IMR-90 (cell line): Measurements from ENCODE around the gene MTCL1. TPM values are rescaled to one million over a fixed set of nuclear protein-coding genes. Genes with fewer than 3 reads are reported as not detected.

Source experiments
- ATAC-seq: fragments of 200-7000 bp; cut with Tn5 transposase; 2 replicates; pipeline ENCODE4 v1.9.1; 2020; ENCODE audit warnings: low read depth, mild to moderate bottlenecking, moderate library complexity
- BruUV-seq: library from RNA; stranded (reverse); fragments of 400-500 nt; replicated peaks from 2 replicates; lab custom pipeline; 2021; lab: Mats Ljungman, UMichigan
- CTCF ChIA-PET: fragments of 300-600 bp; formaldehyde crosslinking; extraction: SDS; loops from one replicate; lab custom pipeline; 2021; ENCODE audit warnings: antibody characterized with exemption; lab: Yijun Ruan, JAX
- POLR2A ChIA-PET: fragments of 300-600 bp; sonication (Branson Sonifier 250); formaldehyde crosslinking; loops from one replicate; lab custom pipeline; 2022; ENCODE audit warnings: antibody characterized with exemption; ENCODE audit not compliant: unreplicated experiment; lab: Charles Lee
- DNase-seq: peaks from one replicate; pipeline ENCODE4 v3.0.0; 2013
- H2AFZ ChIP-seq: replicated peaks from 2 replicates; pipeline ENCODE3; 2013; ENCODE audit warnings: low read length, mild to moderate bottlenecking; ENCODE audit not compliant: poor library complexity
- H2AK5ac ChIP-seq: 2 replicates; pipeline ENCODE4 v1.6.1; 2013; ENCODE audit warnings: low read depth, low read length, inconsistent platforms
- H2AK9ac ChIP-seq: replicated peaks from 2 replicates; pipeline ENCODE3; 2013; ENCODE audit warnings: mild to moderate bottlenecking, low read depth, low read length, moderate library complexity; ENCODE audit not compliant: poor library complexity
- H2BK120ac ChIP-seq: 2 replicates; pipeline ENCODE4 v1.6.1; 2013; ENCODE audit warnings: low read depth, low read length, inconsistent platforms
- H2BK15ac ChIP-seq: 3 replicates; pipeline ENCODE4 v1.6.1; 2013; ENCODE audit warnings: low read depth, low read length, inconsistent platforms
- H2BK20ac ChIP-seq: 2 replicates; pipeline ENCODE4 v1.6.1; 2013; ENCODE audit warnings: low read depth, mild to moderate bottlenecking, inconsistent platforms, low read length, moderate library complexity
- H2BK5ac ChIP-seq: 2 replicates; pipeline ENCODE4 v1.6.1; 2013; ENCODE audit warnings: mild to moderate bottlenecking, low read depth, low read length, inconsistent platforms; ENCODE audit not compliant: poor library complexity, severe bottlenecking
- H3K14ac ChIP-seq: replicated peaks from 2 replicates; pipeline ENCODE4 v1.6.1; 2013; ENCODE audit warnings: low read depth, low read length, inconsistent platforms
- H3K18ac ChIP-seq: 2 replicates; pipeline ENCODE4 v1.6.1; 2013; ENCODE audit warnings: low read depth, low read length, control low read depth
- H3K23ac ChIP-seq: 2 replicates; pipeline ENCODE4 v1.6.1; 2013; ENCODE audit warnings: low read depth, low read length, inconsistent platforms
- H3K27ac ChIP-seq: 2 replicates; pipeline ENCODE4 v1.5.1; 2013; ENCODE audit warnings: mild to moderate bottlenecking, control low read depth, low read length; ENCODE audit not compliant: insufficient read depth
- H3K27me3 ChIP-seq: 2 replicates; pipeline ENCODE4 v1.6.1; 2013; ENCODE audit warnings: low read length; ENCODE audit not compliant: control insufficient read depth, insufficient read depth
- H3K36me3 ChIP-seq: 2 replicates; pipeline ENCODE4 v1.6.1; 2013; ENCODE audit warnings: low read length, mixed read lengths; ENCODE audit not compliant: control insufficient read depth, insufficient read depth
- H3K4ac ChIP-seq: 2 replicates; pipeline ENCODE4 v1.6.1; 2013; ENCODE audit warnings: low read depth, low read length, inconsistent platforms
- H3K4me1 ChIP-seq: 2 replicates; pipeline ENCODE4 v1.6.1; 2013; ENCODE audit warnings: low read length, mixed read lengths; ENCODE audit not compliant: control insufficient read depth, insufficient read depth
- H3K4me2 ChIP-seq: 2 replicates; pipeline ENCODE4 v1.6.1; 2013; ENCODE audit warnings: low read depth, mild to moderate bottlenecking, control low read depth, low read length, moderate library complexity
- H3K4me3 ChIP-seq: 2 replicates; pipeline ENCODE4 v1.5.1; 2013; ENCODE audit warnings: low read depth, mild to moderate bottlenecking, control low read depth, low read length, moderate library complexity; ENCODE audit not compliant: insufficient read depth
- H3K56ac ChIP-seq: 2 replicates; pipeline ENCODE4 v1.6.1; 2013; ENCODE audit warnings: low read length, inconsistent platforms; ENCODE audit not compliant: insufficient read depth; ENCODE audit errors: extremely low read depth
- H3K79me1 ChIP-seq, 2 experiments: 2 replicates each; pipeline ENCODE4 v1.6.1; 2013; ENCODE audit warnings: low read length in 2 of 2, inconsistent platforms in 1 of 2, low read depth in 1 of 2
- H3K9ac ChIP-seq: 2 replicates; pipeline ENCODE4 v1.6.1; 2013; ENCODE audit warnings: low read depth, low read length, control low read depth
- H3K9me1 ChIP-seq: 2 replicates; pipeline ENCODE4 v1.6.1; 2013; ENCODE audit warnings: low read length, inconsistent platforms; ENCODE audit not compliant: insufficient read depth
- H3K9me3 ChIP-seq: 2 replicates; pipeline ENCODE4 v1.6.1; 2013; ENCODE audit warnings: low read length; ENCODE audit not compliant: control insufficient read depth, insufficient read depth
- H4K20me1 ChIP-seq: 2 replicates; pipeline ENCODE4 v1.6.1; 2013; ENCODE audit warnings: low read length, inconsistent platforms; ENCODE audit not compliant: insufficient read depth
- H4K5ac ChIP-seq: 2 replicates; pipeline ENCODE4 v1.6.1; 2013; ENCODE audit warnings: mild to moderate bottlenecking, low read depth, low read length, control low read depth
- H4K8ac ChIP-seq, 2 experiments: 2 replicates each; pipeline ENCODE4 v1.6.1; 2013; ENCODE audit warnings: low read depth in 2 of 2, low read length in 2 of 2, control low read depth in 1 of 2, inconsistent platforms in 1 of 2
- H4K91ac ChIP-seq: 2 replicates; pipeline ENCODE4 v1.6.1; 2013; ENCODE audit warnings: low read depth, low read length, inconsistent platforms; ENCODE audit not compliant: insufficient read depth
- POLR2A ChIP-seq: IDR thresholded peaks from 2 replicates; pipeline ENCODE4 v1.6.1; 2012; ENCODE audit warnings: mild to moderate bottlenecking, low read depth, low read length
- WGBS, 2 experiments: methylation state at CpG; one replicate each; pipeline versions ENCODE4 v1.1.5 to v1.1.7; 2013; ENCODE audit warnings: missing lambda C conversion rate in 2 of 2; ENCODE audit not compliant: insufficient read length in 1 of 2; ENCODE audit errors: extremely low coverage in 2 of 2; 5-methylcytosine and 5-hydroxymethylcytosine counted together
- dilution Hi-C: fragments of 300-500 bp; cut with HindIII; formaldehyde crosslinking; loops from one replicate; pipeline ENCODE4 v1.14.3; 2018; ENCODE audit warnings: low sequenced_read_pairs; ENCODE audit not compliant: unreplicated experiment
- in situ Hi-C: fragments of 300-500 bp; cut with MboI; formaldehyde crosslinking; loops from 3 replicates; pipeline ENCODE4 v1.14.3; 2019; ENCODE audit warnings: low sequenced_read_pairs, inconsistent platforms, mixed read lengths
- intact Hi-C: fragments of 100-400 bp; cut with micrococcal nuclease; formaldehyde crosslinking; loops from 2 replicates; pipeline ENCODE4 v1.10.0; 2022
- polyA plus RNA-seq, 3 experiments: library from polyadenylated mRNA; depleted of rRNA; stranded (reverse); fragments of >200 nt; gene quantifications; 2 replicates each; pipeline ENCODE4 v1.2.3, GENCODE V29; 2012; ENCODE audit warnings: low replicate concordance in 1 of 3
- total RNA-seq: library from RNA; depleted of rRNA; stranded (reverse); fragments of >200 nt; gene quantifications from 2 replicates; pipeline ENCODE4 v1.2.3, GENCODE V29; 2012

Gene MTCL1
- total and polyA plus RNA-seq, 2 of the 4 experiments (the other 2 are of a cell fraction), result 29.0 to 45.3 TPM

DNA sequence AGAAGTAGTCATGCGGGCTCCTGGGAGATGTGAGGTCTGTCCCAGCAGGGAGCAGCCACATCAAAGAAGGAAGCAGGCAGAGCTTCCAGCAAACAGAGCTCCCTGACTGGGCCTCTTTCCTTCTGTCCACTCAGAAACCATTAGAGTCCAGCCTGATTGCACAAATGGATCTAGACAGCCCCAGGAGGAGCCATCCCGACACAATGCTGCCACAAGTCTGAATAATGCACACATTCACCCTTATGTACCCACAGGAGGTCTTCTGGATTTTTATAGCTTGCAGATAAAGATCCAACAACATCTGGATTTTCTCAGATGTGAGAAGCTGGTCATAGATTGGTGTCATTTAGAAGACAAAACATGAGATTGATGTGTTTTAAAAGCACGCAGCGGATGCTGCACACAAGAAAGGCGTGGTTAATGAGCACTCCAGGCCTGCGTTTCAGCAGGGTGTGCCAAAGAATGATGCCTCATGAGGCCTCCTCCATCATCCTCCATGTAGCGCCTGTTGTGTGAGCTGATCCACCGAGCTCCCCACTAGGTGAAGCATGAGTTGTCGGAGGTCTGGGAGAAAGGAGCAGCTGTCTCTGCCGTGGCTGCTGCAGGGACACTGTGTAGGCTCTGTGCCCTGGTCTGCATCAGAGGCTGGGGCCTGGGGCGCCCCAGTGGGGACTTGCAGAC lies 60.6 kb downstream of the MTCL1 start:
- Histone ChIP-seq H3K14ac (no peak overlapping the region), H3K4me1 (peaks cover 13% of the 10 kb centered on the region), H2BK120ac (no peak overlapping the region), H3K23ac (no peak overlapping the region), H4K20me1 (no peaks in the 10 kb centered on the region; the same call in 1 of the 2 replicates), H2AFZ (peak overlapping the region; percentile 35), H3K79me1 (peaks cover 46 to 78% of the 10 kb centered on the region in 2 experiments), H3K4me2 (no peak overlapping the region), H3K9me1 (peaks cover 14% of the 10 kb centered on the region), H4K8ac (no peak overlapping the region; a peak in 1 of 4 replicates), H3K4me3 (no peak overlapping the region), H3K36me3 (peaks cover 31% of the 10 kb centered on the region), H2AK5ac (no peak overlapping the region), H3K9ac (no peak overlapping the region), H4K5ac (no peak overlapping the region), H3K27me3 (no peaks in the 10 kb centered on the region), H2BK15ac (no peak overlapping the region), H3K9me3 (no peaks in the 10 kb centered on the region; the same call in 1 of the 2 replicates), H4K91ac (no peak overlapping the region), H2BK5ac (no peak overlapping the region), H2AK9ac (no peak overlapping the region), H3K56ac (no peak overlapping the region), H2BK20ac (no peak overlapping the region), H3K4ac (0 out of 2 replicates have a peak overlapping the region, but pooled peaks have one; percentile 10), H3K18ac (no peak overlapping the region), H3K27ac (no peak overlapping the region)
- no TSS peak for BruUV-seq
- POLR2A ChIA-PET, result no interaction called here
- ATAC-seq, result peak; percentile 45
- no peak for TF ChIP-seq POLR2A
- no CpG with 5 or more reads among the region's 11 CpGs for WGBS, 2 experiments
- DNase-seq, result no peak
- CTCF ChIA-PET, result interaction anchor here (1.0 to 1.2 kb wide), 2 partner anchors 15 to 48 kb away, joined by 3 read pairs; no protein-coding TSS in a partner anchor
- intact Hi-C loops (no loop called here), dilution Hi-C loops (no loop called here), in situ Hi-C loops (no loop called here)
